GM18505 (cell line): ENCODE results near the gene IL17RE.

ENCODE experiments used
- ATAC-seq: cut with Tn5 transposase; IDR thresholded peaks from one replicate; pipeline ENCODE4 v1.9.1; 2021; ENCODE audit not compliant: unreplicated experiment
- POLR2A ChIP-seq: IDR thresholded peaks from 4 replicates; pipeline ENCODE4 v1.6.1; 2011; ENCODE audit warnings: borderline replicate concordance; ENCODE audit not compliant: insufficient read depth, insufficient read length; ENCODE audit errors: extremely low read depth

IL17RE gene

DNA sequence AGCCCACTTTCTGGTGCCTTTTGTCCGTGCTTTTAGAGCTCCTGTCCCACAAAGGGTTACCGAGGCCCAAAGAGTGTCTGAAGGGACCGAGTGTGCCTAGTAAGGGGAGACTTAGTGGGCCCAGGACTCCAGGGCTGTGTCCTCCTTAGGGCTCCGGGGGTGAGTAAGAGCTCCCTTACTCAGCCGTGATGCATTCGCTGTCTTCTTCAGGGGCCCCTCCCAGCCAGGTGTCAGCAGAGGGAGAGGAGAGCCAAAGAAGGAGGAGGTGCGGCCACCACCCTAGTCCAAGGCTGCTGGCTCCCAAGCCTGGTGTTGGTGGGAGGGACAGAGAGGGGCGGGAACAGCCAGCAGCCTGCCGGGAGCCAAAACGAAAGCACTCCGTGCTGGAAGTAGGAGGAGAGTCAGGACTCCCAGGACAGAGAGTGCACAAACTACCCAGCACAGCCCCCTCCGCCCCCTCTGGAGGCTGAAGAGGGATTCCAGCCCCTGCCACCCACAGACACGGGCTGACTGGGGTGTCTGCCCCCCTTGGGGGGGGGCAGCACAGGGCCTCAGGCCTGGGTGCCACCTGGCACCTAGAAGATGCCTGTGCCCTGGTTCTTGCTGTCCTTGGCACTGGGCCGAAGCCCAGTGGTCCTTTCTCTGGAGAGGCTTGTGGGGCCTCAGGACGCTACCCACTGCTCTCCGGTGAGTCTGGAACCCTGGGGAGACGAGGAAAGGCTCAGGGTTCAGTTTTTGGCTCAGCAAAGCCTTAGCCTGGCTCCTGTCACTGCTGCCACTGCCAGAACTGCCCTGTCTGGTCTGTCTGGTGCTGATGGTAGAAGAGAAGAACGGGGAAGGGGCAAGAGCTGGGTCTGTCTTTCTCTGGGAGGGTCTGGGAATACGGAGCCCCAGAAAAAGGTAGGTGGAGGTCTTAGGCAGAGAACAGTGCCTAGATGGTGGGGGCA, 14.4 kb downstream of the IL17RE start, which contains the start of gene IL17RC:
Gene IL17RC, plus strand, starts transcription at position 365 of the 947 bp plus-strand sequence. Its CDS starts 218 bp downstream, at position 583.
- no peak for ATAC-seq
- no peak for TF ChIP-seq POLR2A

GRCh38 chr3:9917820-9918219, 15.2 kb downstream of the IL17RE start:
- no peak for ATAC-seq

GRCh38 chr3:9918261-9919038, 15.8 kb downstream of the IL17RE start:
- no peak for ATAC-seq
- TF ChIP-seq POLR2A: no peak

More at GRCh38 chr3:9917820-9918219, 15.2 kb downstream of the IL17RE start:
- TF ChIP-seq POLR2A: no peak

GRCh38 chr3:9928158-9928557, 25.5 kb downstream of the IL17RE start:
- no peak for TF ChIP-seq POLR2A
- no peak for ATAC-seq

DNA sequence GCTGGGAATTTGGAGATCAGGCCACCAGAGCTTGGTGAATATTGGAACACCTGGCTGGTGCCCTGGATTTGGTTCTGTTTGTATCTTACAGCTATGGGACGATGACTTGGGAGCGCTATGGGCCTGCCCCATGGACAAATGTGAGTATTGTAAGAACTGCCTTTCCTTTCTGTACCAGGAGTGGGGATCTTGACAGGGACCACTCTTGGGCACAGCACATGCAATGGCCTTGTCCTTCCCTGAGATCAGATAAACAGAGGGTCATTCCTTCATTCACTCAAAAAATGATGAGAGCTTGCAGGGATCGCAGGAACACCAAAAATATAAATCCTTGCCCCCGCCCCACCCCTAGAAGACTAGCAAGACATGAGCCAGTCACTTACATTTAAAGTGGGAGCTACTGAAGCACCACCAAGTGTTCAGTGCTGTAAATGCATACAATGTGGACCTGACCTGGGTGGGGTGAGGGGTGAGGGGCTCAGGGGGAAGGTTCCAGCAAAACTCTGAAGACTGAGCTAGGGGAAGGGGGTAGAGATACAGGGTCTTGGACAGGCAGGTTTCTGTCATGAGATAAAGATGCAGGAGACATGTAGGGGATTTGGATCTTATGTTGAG, 28.3 kb downstream of the IL17RE start:
- no peak for TF ChIP-seq POLR2A
- no peak for ATAC-seq

DNA sequence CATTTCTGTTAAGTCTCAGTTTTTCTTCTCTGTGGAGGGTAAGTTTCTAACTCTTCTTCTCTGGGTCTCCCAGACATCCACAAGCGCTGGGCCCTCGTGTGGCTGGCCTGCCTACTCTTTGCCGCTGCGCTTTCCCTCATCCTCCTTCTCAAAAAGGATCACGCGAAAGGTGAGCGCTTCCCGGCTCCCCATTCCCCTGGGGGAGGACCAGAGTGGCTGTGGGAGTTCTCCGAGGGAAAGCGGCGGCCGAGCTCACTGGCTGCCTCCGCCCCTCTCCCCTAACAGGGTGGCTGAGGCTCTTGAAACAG, 29.8 kb downstream of the IL17RE start:
- peak; percentile 32 for TF ChIP-seq POLR2A
- no peak for ATAC-seq

- TF ChIP-seq POLR2A: no peak
- peak; percentile 66 for ATAC-seq
Measured at GRCh38 chr3:9932843-9933560, 30.4 kb downstream of the IL17RE start.

DNA sequence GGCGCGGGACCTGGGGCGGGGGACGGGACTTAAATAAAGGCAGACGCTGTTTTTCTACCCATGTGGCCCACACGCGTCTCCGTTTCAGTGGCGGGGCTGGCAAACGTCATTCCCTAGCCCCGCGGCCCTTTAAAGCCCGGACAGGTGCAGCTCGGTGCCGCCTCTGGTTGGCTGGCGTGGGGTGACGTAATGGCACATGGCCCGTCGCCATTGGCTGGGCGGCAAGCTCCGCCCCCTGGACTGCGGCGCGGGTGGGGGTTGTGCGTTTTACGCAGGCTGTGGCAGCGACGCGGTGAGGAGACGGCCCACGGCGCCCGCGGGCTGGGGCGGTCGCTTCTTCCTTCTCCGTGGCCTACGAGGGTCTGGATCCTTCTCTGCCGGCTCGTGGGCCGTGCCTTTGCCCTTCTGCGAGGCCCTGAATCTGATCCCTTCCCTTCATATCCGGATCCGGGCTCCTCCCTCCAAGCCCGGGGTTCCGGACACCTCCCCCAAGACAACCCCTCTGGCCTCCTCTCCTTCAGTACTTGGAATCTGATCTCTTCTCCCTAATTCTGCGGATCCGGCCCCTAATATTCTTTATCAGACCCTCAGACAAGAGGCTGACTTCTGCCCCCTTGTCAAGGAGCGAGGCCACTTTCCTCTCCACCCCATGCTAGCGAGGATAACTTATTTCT, 31.1 kb downstream of the IL17RE start, which contains the start of gene CRELD1:
Gene CRELD1, plus strand, starts transcription at position 274 of the 674 bp plus-strand sequence. CDS start 605 bp downstream, outside the sequence.
- ATAC-seq: peak; percentile 82
- TF ChIP-seq POLR2A: peak; percentile 78

DNA sequence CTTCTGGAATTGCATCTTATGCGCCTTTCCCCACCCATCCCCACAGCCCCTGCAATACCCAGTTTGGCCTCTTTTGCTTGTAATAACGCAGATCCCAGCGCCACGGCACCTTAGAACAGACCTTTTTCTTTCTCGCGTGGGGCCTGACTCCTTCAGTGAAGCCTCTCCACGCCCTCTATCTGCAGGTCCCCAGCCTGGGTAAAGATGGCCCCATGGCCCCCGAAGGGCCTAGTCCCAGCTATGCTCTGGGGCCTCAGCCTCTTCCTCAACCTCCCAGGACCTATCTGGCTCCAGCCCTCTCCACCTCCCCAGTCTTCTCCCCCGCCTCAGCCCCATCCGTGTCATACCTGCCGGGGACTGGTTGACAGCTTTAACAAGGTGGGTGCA, 31.6 kb downstream of the IL17RE start:
- TF ChIP-seq POLR2A: no peak
- ATAC-seq: no peak

DNA sequence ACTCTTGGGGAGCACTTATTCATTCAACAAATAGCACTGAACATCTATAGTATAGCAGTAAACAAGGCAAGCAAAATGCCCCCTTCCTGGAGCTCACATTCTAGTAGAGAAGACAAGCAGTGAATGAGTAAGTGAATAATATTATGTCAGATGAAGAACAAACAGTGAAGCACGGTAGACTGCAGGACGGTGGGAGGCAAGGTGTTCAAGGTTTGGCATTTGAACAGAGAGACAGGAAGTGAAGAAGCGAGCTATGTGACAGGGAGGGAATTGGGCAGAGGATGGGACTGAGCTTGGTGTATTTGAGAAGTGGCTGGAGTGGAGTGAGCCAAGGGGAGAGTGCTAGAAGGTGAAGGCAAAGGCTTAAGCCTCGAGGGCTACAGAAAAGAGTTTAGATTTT, 32.3 kb downstream of the IL17RE start:
- no peak for TF ChIP-seq POLR2A
- no peak for ATAC-seq

- no peak for TF ChIP-seq POLR2A
- no peak for ATAC-seq
Measured at GRCh38 chr3:9935966-9936510, 33.4 kb downstream of the IL17RE start.
